B cell (primary cell): Measurements from ENCODE around the gene OXSR1.

Experiments
- EZH2 ChIP-seq: IDR thresholded peaks from 2 replicates; pipeline ENCODE4 v1.6.1; 2012; ENCODE audit warnings: borderline replicate concordance, low read depth, mild to moderate bottlenecking, moderate library complexity, low read length; ENCODE audit not compliant: insufficient read depth, poor library complexity, severe bottlenecking
- TF ChIP-seq, protein P1 (sequence below): fragments of 200-600 bp; IDR thresholded peaks from one replicate; pipeline ENCODE4 v1.8.0; 2022; ENCODE audit warnings: antibody characterized with exemption, mild to moderate bottlenecking

DNA sequence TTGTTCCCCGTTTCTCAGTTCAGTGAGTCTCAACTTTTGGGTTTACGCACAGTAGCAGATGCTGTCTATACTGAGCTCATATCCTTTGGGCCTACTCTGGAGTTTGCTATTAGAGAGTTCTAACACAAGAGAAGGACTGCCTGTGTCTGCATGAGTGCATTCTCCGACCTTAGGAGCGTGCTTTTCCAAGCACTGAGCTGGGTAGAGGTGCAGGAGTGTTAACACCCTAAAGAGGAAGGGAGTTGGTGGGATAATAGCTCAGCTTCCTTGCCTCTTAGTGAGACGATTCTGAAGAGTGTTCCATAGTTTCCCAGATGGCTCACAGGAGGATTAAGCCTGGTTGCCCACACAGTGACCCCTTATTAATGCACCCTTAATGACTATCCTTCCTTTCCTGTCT lies 6.9 kb upstream of the OXSR1 start:
- TF ChIP-seq, protein P1, sequence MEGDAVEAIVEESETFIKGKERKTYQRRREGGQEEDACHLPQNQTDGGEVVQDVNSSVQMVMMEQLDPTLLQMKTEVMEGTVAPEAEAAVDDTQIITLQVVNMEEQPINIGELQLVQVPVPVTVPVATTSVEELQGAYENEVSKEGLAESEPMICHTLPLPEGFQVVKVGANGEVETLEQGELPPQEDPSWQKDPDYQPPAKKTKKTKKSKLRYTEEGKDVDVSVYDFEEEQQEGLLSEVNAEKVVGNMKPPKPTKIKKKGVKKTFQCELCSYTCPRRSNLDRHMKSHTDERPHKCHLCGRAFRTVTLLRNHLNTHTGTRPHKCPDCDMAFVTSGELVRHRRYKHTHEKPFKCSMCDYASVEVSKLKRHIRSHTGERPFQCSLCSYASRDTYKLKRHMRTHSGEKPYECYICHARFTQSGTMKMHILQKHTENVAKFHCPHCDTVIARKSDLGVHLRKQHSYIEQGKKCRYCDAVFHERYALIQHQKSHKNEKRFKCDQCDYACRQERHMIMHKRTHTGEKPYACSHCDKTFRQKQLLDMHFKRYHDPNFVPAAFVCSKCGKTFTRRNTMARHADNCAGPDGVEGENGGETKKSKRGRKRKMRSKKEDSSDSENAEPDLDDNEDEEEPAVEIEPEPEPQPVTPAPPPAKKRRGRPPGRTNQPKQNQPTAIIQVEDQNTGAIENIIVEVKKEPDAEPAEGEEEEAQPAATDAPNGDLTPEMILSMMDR: no peak
- no peak for TF ChIP-seq EZH2
